ENCODE measurements around the gene CD300LB.

DNA sequence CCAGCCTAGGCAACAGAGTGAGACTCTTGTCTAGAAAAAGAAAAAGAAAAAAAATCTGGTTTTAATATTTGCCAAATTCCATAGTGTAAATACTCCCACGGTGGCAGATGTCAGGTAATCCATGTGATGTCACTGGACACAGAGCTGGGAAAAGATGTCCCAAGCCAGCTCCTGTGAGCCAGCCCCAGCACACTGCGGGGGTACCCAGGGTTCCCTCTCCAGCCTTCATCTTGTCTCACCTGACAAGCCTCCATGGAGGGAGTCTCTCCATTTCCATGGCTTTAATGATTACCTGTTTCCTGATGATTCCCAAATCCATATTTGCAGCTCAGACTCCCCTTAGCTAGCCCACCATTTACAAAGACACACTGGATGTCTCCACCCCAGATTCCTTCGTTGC is 4.6 kb downstream of the CD300LB start:
- TF ChIP-seq, protein P1, sequence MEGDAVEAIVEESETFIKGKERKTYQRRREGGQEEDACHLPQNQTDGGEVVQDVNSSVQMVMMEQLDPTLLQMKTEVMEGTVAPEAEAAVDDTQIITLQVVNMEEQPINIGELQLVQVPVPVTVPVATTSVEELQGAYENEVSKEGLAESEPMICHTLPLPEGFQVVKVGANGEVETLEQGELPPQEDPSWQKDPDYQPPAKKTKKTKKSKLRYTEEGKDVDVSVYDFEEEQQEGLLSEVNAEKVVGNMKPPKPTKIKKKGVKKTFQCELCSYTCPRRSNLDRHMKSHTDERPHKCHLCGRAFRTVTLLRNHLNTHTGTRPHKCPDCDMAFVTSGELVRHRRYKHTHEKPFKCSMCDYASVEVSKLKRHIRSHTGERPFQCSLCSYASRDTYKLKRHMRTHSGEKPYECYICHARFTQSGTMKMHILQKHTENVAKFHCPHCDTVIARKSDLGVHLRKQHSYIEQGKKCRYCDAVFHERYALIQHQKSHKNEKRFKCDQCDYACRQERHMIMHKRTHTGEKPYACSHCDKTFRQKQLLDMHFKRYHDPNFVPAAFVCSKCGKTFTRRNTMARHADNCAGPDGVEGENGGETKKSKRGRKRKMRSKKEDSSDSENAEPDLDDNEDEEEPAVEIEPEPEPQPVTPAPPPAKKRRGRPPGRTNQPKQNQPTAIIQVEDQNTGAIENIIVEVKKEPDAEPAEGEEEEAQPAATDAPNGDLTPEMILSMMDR (IDR thresholded peaks at IDR 0.05 in 4 of 5, conservative IDR thresholded peaks at IDR 0.05 in 1 of 5) = no peak
- TF ChIP-seq POLR2A (IDR thresholded peaks at IDR 0.05) = no peak
